T1000 (cell line): Measurements from ENCODE around the gene EDEM2.
"Not testable (repeated sequence)": the region's sequence is repeated elsewhere in the genome, so short reads cannot be mapped to it uniquely, and the experiment has no call there.

Experiments
- DNase-seq: peaks from one replicate; lab custom pipeline; 2025; ENCODE audit warnings: mixed read lengths; lab: John Stamatoyannopoulos, UW

EDEM2 gene

DNA sequence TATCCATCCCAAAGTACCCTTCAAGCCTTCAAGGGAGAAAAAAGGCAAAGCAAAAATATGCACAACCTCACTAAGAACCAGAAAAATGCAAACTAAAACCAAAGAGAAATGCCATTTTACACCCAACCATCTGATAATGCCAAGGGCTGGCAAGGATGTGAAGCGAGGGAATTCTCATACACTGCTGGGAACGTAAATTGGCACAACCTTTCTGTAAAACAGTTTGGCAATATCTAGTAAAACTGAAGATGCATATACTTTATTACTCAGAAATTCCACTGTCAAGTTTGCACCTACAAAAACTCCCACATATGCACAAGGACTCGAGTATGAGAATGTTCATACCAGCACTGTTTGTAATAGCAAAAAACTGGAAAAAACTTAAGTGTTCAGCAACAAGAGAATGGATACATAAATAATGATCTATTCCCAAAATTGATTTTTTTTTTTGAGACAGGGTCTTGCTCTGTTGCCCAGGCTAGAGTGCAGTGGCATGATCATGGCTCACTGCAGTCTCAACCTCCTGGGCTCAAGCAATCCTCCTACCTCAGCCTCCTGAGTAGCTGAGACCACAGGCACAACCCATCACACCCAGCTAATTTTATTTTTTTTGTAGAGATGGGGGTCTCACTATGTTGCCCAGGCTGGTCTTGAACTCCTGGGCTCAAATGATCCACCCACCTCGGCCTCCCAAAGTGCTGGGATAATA lies 21.7 kb upstream of the EDEM2 start:
- not testable (repeated sequence) for DNase-seq

DNA sequence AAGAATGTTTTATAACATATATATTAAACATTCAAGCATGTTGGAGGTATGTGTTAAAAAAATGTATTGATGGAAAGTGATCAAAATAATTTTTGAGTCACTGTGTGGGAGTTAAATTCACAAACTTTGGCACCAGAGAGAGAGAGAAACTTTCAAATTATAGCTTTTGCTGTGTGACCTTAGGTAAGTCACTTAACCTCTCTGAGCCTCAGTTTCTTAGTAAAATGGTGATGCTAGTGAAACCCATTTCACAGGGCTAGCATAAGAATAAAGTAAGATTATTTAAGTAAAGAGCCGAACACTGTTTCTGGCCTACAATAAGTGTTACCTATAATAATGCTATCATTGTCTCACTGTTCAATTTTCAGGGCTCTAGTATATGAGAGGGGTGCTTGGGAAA lies 20.7 kb upstream of the EDEM2 start:
- no peak for DNase-seq

DNA sequence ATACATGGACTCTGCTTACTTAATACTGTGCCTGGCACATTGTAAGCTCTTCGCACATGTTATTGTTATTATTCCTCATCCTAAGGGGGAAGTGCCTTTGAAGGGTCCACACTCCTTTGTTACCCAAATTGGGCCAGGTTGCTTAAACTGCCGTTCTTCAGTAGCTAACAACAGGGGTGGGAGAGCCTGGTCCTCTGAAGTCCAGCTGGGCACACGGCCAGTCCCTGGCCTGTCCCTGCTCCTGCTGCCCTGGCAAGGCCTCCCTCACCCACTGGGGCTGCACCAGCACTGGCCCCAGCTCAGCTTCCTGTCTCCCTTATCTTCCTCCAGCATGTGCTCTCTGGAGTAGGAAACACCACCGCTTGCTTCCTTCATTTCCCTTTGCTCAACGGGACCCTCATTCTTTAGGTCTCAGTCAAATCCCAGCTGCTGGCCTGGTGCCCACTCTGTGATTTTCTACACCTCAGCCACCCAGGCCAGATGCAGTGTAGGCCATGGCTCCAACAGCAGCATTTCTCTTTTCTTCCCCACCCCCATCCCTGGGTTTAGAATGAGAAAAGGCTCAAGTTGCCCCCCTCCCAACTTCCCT lies 19.2 kb upstream of the EDEM2 start:
- no peak for DNase-seq

DNA sequence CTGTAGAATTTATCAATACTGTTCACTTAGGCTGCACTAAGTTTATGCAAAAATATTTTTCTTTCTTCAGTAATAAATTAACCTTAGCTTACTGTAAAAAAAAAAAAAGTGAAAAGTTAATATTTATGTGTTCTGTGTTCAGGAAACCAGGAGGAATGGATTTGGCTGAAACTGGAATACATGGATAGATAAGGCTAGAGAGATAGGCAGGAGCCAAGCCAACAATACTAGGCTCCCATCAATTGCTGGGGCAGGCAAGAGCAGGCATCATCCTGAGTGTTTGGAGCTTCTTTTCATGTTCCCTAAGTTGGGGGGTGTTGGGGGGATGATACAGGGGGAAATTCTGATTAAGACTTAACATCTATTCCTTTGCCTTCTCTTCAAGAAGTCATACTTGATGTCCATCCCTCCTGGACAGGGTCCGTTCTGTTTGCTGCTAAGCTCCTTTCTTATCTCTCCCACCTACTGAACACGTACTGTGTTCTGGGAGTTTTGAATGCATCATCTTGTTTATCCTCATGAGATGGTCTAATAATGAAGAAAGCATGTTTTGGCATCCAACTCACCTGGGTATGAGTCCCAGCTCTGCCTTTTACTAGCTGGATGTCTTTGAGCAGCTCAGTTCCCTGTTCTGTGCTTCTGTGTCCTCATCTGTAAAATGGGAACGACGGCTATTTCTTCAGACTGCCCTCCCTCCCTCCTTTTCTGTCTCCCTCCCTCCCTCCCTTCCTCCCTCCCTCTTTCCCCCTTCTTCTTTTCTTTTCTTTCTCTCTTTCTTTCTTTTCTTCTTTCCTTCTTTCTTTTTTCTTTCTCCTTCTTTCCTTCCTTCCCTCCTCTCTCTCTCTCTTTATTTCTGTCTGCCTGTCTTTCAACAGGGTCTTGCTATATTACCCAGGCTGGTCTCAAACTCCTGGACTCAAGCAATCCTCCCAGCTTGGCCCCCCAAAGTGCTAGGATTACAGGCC lies 18.4 kb upstream of the EDEM2 start:
- DNase-seq, result no peak

DNA sequence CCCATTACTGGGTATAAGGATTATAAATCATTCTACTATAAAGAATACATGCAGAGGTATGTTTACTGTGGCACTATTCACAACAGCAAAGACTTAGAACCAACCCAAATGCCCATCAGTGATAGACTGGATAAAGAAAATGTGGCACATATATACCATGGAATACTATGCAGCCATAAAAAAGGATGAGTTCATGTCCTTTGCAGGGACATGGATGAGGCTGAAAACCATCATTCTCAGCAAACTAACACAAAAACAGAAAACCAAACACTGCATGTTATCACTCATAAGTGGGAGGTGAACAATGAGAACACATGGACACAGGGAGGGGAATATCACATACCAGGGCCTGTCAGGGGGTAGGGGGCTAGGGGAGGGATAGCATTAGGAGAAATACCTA lies 17.4 kb upstream of the EDEM2 start:
- not testable (repeated sequence) for DNase-seq

DNA sequence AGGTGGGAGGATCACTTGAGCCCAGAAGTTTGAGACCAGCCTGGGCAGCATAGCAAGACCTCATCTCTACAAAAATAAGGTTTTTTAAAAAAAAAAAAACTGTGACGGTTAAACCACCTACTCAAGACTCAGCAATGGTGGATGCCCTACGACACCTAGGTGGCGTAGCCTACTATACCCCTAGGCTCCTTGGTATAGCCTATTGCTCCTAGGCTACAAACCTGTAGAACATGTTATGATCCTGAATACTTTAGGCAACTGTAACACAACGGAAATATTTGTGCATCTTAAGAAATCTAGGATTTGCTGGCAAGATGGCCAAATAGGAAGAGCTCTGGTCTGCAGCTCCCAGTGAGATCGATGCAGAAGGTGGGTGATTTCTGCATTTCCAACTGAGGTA lies 13.2 kb upstream of the EDEM2 start:
- not testable (repeated sequence) for DNase-seq

DNA sequence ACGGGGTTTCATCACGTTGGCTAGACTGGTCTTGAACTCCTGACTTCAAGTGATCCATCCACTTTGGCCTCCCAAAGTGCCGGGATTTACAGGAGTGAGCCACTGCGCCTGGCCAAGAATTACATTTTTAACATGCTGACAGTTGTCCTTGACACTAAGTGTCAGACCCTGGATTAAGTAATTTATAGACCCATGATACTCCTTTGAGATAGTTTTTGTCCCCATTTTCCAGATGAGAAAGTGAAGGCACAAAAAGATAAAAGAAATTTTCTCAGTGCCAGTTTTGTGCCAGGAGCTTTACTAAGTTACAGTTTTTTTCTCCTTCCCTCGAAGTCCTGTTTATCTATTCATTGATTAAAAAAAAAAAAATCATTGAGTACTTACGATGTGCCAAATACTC lies 9.8 kb upstream of the EDEM2 start:
- no peak for DNase-seq

DNA sequence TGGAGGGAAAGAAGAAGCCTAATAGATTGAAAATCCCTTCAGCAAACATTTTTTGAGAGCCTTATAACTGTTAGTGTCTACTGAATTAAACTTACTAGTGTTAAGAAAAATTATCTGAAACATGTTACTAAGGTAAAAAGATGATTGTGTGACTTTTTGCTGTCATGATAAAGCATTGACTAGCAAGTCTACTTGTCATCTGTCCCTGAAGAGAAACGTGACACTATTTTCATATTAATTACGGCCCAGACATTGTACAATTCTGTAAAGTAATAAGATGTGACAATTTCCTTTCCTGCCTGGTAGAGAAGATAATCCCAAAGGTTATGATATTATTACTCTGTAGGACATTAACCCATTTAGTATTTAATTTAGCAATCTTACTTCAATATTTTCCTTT lies 8.8 kb upstream of the EDEM2 start:
- no peak for DNase-seq

DNA sequence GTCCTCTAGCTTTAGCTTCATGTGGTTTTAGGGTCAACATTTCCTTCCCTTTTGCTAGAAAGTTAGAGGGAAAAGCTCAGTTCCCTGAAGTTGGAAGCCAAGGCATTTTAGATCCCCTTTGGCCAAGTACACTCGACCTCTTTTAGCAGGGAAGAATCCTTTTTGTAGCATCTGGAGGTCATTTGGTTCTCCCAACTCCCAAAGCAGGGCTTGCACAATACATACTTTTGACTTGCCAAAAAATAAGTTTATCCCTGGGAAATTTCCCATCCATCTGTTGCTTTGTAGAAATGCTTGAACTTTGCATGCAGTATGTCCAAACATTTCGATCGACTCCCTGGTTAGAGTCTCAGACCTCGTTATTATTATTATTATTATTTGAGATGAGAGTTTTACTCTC lies 4.6 kb upstream of the EDEM2 start:
- DNase-seq, result no peak

DNA sequence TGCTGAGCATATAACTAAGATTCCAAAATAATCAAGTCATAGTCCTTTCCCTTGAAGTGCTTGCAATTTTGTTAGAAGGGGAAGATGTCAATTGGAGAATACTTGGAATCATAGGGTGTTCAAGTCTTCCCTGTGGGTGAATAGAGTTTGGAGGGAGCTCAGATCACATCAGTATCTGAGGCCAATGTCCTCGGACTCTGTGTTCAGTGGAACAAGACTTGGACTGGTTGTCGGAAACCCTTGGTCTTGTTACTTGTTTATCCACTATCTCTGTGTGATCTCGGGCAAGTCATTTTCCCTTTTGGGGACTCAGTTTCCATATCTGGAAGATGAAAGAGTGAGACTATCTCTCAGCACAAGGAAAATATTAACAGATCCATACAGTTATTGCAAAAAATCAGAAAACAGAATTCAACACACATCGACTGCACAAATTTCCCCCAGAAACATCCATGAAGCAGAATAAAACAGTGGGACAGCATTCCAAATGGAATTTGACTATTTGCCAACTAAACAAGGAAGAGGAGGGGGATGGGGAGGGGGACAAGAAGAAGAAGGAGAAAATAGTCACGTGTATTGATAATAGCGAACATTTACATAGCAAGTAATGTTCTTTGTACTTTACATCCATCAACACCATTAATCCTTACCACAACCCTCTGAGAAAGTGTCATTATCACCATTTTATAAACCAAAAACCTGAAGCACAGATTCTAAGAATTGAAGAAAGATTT lies 3.9 kb upstream of the EDEM2 start:
- DNase-seq, result no peak

DNA sequence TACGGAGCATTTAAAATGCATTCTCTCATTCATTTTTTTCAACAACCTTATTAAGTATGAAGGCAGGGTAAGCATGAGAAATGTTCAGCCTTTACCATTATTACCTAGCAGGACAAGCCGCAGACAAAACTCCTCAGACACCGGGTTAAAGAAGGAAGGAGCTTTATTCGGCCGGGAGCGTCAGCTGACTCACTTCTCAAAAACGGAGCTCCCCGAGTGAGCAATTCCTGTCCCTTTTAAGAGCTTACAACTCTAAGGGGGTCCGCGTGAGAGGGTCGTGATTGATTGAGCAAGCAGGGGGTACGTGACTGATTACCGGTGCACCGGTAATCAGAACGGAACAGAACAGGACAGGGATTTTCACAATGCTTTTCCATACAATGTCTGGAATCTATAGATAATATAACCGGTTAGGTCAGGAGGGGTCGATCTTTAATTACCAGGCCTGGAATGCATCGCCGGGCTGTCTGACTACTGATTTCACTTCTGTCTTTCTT lies 487 bp upstream of the EDEM2 start:
- peak; percentile 9 for DNase-seq

DNA sequence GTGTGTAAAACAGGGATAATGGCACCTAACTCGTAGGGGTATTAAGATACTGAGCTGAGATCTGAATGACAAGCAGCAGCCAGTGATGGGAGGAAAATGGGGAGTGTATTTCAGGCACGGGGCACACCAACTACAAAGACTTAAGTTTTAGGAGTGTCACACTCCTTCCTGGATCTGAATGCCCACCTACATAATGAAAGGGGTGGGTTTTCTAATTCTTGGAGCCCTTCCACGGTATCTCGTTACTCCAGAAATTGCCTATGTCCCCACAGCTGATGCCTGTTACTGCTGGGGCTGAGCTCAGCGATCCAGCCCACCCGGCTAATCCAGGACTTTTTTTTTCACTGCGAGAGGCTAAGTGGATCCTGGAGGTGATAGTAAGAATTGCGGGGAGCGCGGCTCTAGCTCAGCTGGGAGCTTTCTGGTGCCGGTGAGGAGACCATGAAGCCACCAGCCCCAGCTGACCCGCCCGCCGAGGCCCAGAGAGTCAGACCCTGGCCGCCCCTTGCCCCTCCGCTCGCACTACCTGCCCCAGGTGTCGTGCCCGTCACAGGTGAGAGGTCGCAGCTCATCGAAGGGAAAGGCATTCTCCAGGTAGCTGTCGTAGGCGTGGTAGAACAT lies 727 bp downstream of the EDEM2 start:
- DNase-seq, result no peak

DNA sequence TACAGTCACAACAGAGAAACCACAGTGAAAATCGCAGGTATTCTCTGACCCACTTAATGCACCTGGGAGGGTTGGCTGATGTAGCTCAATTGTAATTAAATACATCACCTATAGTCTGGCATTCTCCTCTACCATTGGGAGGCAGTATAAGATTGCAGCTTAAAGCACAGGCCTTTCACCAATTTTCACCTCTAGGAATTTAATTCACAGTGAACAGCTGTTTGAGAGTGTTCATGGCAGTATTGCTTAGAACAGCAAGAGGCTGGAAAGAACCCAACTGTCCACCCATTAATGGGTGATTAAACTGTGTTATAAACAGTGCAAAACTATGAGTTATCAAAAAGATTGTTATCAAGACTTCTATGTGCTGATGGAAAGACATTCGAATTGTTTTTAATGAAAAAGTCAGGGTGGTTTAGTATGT lies 2.0 kb downstream of the EDEM2 start:
- DNase-seq, result peak; percentile 15

DNA sequence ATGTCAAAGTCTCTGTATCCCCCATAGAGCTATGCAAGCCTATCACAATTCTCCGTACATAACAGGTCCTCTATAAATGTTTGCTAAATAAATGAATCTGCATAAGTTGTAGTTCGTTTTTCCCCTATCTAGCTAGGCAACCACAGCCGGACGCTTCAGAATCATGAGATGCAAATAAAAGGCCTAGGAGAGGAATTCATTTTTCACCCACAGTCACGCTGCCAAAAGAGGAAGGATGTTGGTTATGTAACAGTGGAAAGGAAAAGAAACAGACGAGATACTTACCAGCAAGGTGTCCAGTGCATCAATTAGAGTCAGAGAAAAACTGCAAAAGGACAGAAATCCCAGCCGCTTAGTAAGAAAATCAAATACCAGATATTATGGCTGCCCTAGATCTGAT lies 2.4 kb downstream of the EDEM2 start:
- DNase-seq, result no peak

DNA sequence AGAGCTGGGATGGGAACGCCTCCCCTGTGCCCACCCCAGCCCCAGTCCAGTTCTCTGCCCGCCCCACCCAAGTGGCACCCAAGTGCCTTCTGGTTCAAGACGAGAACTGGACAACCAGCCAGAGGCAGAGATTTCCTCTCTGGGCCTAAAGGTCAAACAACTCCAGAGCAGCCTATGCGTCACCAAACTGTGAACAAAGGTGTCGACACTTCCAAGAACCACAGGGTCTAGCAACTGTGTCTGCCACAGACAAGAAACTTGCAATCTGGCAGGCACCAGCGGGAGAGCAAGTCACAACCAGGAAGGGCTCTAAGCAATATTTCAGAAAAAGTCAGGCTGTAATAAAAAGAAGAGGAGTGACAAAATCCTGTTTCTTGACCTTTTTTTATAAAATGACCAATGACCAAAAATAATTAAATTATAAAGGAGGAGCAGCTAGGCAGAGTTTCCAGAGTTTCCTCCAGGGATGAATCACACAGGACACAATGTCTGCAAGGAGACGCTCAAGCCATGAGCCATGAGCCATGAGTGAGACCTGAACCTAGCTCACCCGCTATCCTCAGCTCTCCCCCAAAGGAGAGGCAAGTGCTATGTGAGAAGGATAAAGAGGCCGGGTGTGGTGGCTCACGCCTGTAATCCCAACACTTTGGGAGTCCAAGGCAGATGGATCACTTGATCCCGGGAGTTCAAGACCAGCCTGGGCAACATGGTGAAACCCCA lies 11.1 kb downstream of the EDEM2 start:
- DNase-seq, result no peak

DNA sequence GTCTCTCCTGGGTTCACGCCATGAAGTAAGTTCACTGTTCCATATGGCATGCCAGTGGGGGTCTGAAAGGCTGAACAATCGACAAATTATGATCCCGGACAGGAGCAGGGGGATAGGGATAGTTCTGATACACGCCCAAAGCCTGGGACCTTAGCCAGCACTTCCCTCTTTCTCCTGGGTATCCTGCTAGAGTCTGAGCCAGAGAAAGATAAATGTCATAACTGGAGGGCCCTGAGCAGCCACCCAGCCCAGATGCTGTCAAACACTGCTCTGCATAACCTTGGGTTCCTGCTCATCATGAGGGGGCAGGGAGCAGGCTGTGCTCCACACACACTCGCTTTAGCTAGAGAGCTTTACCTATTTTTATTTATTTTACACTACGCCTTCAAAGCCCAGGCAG lies 12.3 kb downstream of the EDEM2 start:
- DNase-seq, result no peak

DNA sequence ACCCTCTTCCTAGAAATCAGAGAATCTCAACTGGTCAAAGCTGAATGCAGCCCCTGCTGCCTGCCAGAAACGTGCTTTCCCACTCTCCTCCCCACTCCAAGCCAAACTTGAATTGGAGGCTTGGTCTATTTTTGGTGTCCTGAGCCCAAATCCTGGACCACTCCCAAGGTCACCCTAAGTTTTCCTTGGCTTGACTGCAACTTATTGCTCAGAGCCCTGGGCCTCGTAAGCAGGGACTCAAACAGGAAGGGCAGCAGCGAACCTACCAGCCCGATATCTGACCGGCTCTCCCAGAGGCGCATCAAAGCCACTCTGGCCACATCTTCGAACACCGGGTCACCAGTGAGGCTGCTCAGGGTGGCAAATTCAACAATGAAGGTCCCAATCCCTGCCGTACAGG lies 12.7 kb downstream of the EDEM2 start:
- DNase-seq, result no peak

DNA sequence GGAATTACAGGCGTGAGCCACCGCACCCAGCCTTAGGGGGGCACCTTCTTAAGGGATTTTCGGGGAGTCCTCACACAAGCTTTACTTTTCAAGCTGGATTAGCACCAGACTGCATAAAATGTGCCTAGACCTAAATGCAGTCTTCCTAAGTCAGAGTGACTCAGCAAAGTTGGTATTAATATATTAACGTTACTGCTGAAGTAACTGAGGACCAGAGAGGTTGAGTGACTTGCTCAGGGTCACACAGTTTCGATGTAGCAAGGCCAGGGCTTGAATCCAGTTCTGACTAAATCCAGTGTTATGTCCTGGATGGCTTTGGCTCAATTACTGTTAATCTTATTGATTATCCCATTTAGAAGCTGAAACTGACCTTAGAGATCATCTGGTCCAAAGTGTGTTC lies 13.4 kb downstream of the EDEM2 start:
- no peak for DNase-seq

DNA sequence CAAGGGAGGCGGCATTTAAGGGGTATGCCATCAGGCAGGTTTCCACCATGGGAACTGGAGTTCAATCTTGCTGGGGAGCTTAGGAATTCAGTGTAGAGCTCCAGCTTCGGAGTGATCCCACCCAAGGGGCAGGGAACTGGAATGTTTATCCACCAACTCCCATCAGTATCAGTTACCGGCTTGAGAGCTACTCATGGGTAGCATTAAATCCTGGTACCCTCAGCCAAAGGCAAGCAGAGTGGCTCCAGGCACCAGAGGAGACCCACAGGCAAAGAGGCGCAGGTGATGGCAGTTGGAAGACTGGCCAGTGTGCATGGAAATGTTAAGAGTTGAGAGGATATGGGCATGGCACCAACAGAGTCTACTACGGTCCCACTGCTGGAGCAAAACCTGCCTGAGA lies 14.1 kb downstream of the EDEM2 start:
- no peak for DNase-seq

DNA sequence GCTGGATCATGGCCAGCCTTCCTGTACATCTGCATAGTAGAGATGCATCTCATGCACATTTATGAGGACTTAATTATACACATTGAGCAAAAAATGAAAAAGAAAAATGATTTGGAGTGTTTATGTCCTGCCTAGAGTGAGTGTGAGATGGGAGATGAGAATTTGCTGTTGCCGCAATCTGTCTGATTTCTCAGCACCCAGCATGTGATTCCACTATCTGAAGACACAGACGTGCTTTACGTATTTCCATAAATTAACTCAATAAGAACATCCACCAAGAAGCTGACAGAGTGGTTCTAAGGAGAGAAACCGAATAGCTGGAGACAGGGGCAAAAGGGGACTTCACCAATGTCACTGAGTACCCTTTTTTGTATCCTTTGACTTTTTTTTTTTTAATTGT lies 15.2 kb downstream of the EDEM2 start:
- no peak for DNase-seq

DNA sequence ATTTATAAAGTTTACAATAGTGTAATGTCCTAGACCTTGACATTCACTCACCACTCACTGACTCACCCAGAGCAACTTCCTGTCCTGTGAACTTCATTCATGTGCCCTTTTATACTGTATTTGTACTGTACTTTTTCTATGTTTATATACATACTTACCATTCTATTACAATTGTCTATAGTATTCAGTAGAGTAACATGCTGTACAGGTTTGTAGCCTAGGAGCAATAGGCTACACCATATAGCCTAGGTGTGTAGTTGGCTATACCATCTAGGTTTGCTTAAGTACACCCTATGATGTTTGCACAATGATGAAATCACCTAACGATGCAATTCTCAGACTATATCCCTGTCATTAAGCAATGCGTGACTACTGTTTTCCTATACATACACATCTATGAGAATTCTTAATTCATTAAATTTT lies 17.5 kb downstream of the EDEM2 start:
- DNase-seq, result no peak
